Adrenal gland (tissue), 12 donors: ENCODE measurements around the gene PLEKHH1. TPM values are rescaled to one million over a fixed set of nuclear protein-coding genes. Genes with fewer than 3 reads are reported as not detected.

Source experiments
- DNase-seq, 7 donors: peaks; one replicate each; pipeline ENCODE4 v3.0.0-alpha.2; 2019 to 2020
- H3K27ac ChIP-seq, 5 donors: fragments of 200-600 bp; sonication (generic) in 4 of 5; 1 replicate in 3 of 5; 2 replicates in 2 of 5; pipeline versions ENCODE4 v1.5.1 to v1.8.0; 2016 to 2020; ENCODE audit warnings: mild to moderate bottlenecking in 1 of 5
- H3K27me3 ChIP-seq: fragments of 200-600 bp; 2 replicates; pipeline ENCODE4 v1.8.0; 2021
- H3K36me3 ChIP-seq, 2 donors: fragments of 200-600 bp; replicated peaks in 1 of 2; 1 replicate in 1 of 2; 2 replicates in 1 of 2; pipeline versions ENCODE4 v1.5.1 to v1.8.0; 2018 to 2022
- H3K4me1 ChIP-seq, 2 donors: fragments of 200-600 bp; replicated peaks in 1 of 2; 1 replicate in 1 of 2; 2 replicates in 1 of 2; pipeline versions ENCODE4 v1.5.1 to v1.8.0; 2018 to 2021
- H3K4me3 ChIP-seq, 4 donors: fragments of 200-600 bp; sonication (generic) in 3 of 4; one replicate each; pipeline ENCODE4 v1.5.1; 2016 to 2018
- H3K9me3 ChIP-seq, 3 donors: fragments of 200-600 bp; sonication (generic) in 1 of 3; replicated peaks in 1 of 3; 1 replicate in 2 of 3; 2 replicates in 1 of 3; pipeline versions ENCODE4 v1.5.1 to v1.8.0; 2016 to 2021
- POLR2A ChIP-seq, 2 donors: fragments of 450-650 bp; IDR thresholded peaks; one replicate each; pipeline ENCODE4 v1.6.1; 2017; ENCODE audit warnings: antibody characterized with exemption in 2 of 2, mild to moderate bottlenecking in 2 of 2, moderate library complexity in 1 of 2
- WGBS, 4 donors: extraction: QIAGEN DNeasy Blood & Tissue Kit in 2 of 4; methylation state at CpG; one replicate each; pipeline versions ENCODE4 v1.1.5 to v1.1.7; 2013 to 2017; 5-methylcytosine and 5-hydroxymethylcytosine counted together
- intact Hi-C, 2 donors: fragments of 100-400 bp; cut with DNase I; formaldehyde crosslinking; loops; one replicate each; pipeline versions ENCODE4 v1.14.1 to v1.15.0; 2022 to 2023
- polyA plus RNA-seq, 3 donors: library from polyadenylated mRNA; stranded (reverse); fragments of 200-250 nt in 2 of 3; fragments of 350-450 nt in 1 of 3; fragmentation: Illumina TruSeq in 1 of 3; extraction: RNeasy Lipid Tissue Mini Kit (QIAGEN cat#74804) in 1 of 3; gene quantifications; one replicate each; pipeline ENCODE4 v1.2.3, GENCODE V29; 2013 to 2014
- total RNA-seq, 9 donors: library from RNA; depleted of rRNA in 4 of 9; stranded (reverse); fragments of >200 nt in 4 of 9; fragments of 120-200 nt in 1 of 9; fragmentation: NEBNext Ultra II Directional in 1 of 9; extraction: Animal tissue kit (Norgen Biotek cat#: 25700) in 1 of 9; gene quantifications; one replicate each; pipeline versions ENCODE4 v1.1.0 to v1.2.4, GENCODE V29; 2013 to 2023
- TF ChIP-seq, protein P1 (sequence below), 6 experiments: fragments of 450-650 bp in 4 of 6; fragments of 200-600 bp in 2 of 6; sonication (generic) in 1 of 6; IDR thresholded peaks; 1 replicate in 5 of 6; 2 replicates in 1 of 6; pipeline versions ENCODE4 v1.5.1 to v1.8.0; 2016 to 2021; ENCODE audit warnings: antibody characterized with exemption in 6 of 6, mild to moderate bottlenecking in 2 of 6, moderate library complexity in 1 of 6
- donor health status: healthy with polysubstance abuse.
- donor health status: Bipolar disorder and iron deficiency.
- donor health status: DM: yes; HTN: yes; CAD: no.
- donor health status: DM: no; HTN: no; CAD: no.
- donor health status: DM: no; HTN: no; CAD: no.
- donor health status: DM: yes; HTN: yes; CAD: no.

The PLEKHH1 gene
- total and polyA plus RNA-seq, 12 donors: 8.3 to 50.4 (median 20.2) TPM

DNA sequence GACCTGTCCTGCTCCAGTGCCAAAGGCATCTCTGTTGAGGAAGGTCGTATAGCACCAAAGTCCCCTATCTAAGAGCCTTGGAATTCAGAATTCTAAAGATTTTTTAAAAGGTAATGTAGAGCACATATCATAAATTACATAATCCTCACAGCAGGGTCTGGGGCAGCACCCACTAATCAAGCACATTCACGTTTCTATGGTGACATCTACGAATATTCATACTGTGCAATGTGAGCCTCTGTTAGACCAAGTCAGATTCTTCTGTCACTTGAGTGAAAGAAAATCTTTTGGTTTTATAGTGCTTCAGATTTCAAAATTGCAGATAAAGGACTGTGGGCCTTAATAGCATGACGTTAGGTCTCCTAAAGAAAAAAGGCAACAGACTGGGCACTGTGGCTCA lies 31.4 kb upstream of the PLEKHH1 start:
- Histone ChIP-seq H3K4me3 (no peak overlapping the region), H3K27ac (no peak overlapping the region), H3K27me3 (no peaks in the 10 kb centered on the region), H3K36me3 (no peaks in the 10 kb centered on the region), H3K9me3 (no peaks in the 10 kb centered on the region), H3K4me1 (no peaks in the 10 kb centered on the region)
- WGBS, 4 donors: 72 to 79% (median 76%) methylated on average over 4 of the region's 4 CpGs
- intact Hi-C loops: no loop called here
- no peak for DNase-seq
- no peak for TF ChIP-seq POLR2A (IDR thresholded peaks at IDR 0.05)
- TF ChIP-seq, protein P1, sequence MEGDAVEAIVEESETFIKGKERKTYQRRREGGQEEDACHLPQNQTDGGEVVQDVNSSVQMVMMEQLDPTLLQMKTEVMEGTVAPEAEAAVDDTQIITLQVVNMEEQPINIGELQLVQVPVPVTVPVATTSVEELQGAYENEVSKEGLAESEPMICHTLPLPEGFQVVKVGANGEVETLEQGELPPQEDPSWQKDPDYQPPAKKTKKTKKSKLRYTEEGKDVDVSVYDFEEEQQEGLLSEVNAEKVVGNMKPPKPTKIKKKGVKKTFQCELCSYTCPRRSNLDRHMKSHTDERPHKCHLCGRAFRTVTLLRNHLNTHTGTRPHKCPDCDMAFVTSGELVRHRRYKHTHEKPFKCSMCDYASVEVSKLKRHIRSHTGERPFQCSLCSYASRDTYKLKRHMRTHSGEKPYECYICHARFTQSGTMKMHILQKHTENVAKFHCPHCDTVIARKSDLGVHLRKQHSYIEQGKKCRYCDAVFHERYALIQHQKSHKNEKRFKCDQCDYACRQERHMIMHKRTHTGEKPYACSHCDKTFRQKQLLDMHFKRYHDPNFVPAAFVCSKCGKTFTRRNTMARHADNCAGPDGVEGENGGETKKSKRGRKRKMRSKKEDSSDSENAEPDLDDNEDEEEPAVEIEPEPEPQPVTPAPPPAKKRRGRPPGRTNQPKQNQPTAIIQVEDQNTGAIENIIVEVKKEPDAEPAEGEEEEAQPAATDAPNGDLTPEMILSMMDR (IDR thresholded peaks at IDR 0.05): no peak

DNA sequence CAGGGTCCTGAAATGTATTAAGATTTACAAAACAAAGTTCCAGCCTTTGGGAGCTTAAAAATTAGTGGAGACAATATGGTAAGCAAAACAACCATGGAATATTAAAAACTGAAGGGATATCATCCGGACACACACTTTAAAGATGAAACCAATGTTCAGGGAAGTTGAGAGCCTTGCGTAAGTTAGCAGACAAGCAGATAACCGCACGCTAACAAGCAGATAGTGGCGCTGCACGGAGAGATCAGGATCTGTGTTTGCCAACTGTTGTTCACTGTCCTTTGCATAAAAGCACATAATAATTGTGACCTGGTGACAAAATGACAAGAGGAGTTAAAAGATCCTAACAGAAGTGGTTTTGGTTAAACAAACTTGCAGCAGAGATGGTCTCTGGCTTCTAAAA lies 30.2 kb upstream of the PLEKHH1 start:
- H3K27ac ChIP-seq: no peak overlapping the region
- 61 to 66% (median 63%) methylated on average over 6 of the region's 6 CpGs for WGBS, 4 donors
- H3K4me3 ChIP-seq: no peak overlapping the region
- peak in 1 of 7 donors; percentile 40 for DNase-seq
- no peaks in the 10 kb centered on the region for H3K4me1 ChIP-seq
- no peaks in the 10 kb centered on the region for H3K36me3 ChIP-seq
- H3K27me3 ChIP-seq: no peaks in the 10 kb centered on the region
- TF ChIP-seq, protein P1 (IDR thresholded peaks at IDR 0.05): no peak
- no peak for TF ChIP-seq POLR2A (IDR thresholded peaks at IDR 0.05)
- intact Hi-C loops: no loop called here
- H3K9me3 ChIP-seq: no peaks in the 10 kb centered on the region

DNA sequence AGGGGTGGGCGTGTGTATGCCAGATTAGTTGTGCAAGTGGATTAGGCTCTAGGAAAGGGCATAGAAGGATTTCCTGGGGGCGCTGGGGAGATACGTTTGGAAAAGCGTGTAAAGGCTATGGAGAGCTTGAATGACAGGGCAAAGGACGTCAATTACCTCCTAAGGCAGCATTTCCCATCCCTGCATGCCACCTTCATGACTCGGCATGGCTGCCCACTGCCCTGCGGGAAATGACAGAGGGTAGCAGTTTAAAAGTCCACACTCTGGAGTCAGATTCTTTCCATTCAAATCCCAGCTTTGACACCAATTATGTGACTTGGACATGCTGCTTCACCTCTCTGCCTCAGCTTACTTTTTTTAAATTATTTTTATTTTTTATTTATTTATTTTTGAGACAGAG lies 29.8 kb upstream of the PLEKHH1 start:
- H3K4me1 ChIP-seq: peaks cover 0 to 4% of the 10 kb centered on the region in 2 donors
- 73 to 83% (median 79%) methylated on average over 7 of the region's 7 CpGs for WGBS, 4 donors
- intact Hi-C loops: no loop called here
- H3K4me3 ChIP-seq: no peak overlapping the region
- no peak for TF ChIP-seq POLR2A (IDR thresholded peaks at IDR 0.05)
- TF ChIP-seq, protein P1 (IDR thresholded peaks at IDR 0.05): no peak
- no peak overlapping the region for H3K27ac ChIP-seq
- no peaks in the 10 kb centered on the region for H3K36me3 ChIP-seq
- DNase-seq: no peak
- no peaks in the 10 kb centered on the region for H3K9me3 ChIP-seq
- no peaks in the 10 kb centered on the region for H3K27me3 ChIP-seq

DNA sequence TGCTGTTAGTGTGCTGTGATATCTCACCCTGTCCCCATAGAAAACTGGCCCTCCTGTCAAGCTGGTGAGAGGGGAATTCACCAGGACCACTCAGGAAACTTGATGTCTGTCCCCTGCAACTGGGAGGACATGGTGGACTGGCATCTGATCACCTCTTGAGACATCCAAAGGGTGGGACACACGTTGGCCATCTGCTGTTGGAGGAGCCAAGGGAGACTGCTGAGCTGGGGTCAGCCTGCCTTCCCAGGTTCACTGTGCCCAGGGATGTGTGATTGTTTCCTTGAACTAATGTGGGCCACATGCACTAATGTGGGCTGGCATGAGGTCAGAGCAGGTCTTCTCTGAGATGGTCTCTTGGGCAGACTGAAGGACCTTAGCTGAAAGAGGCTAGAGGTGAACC lies 27.8 kb upstream of the PLEKHH1 start:
- Histone ChIP-seq H3K4me3 (no peak overlapping the region), H3K27ac (no peak overlapping the region), H3K4me1 (peaks cover 6 to 24% of the 10 kb centered on the region in 2 donors), H3K36me3 (no peaks in the 10 kb centered on the region), H3K27me3 (no peaks in the 10 kb centered on the region), H3K9me3 (no peaks in the 10 kb centered on the region)
- TF ChIP-seq POLR2A (IDR thresholded peaks at IDR 0.05): no peak
- TF ChIP-seq, protein P1 (IDR thresholded peaks at IDR 0.05): no peak
- intact Hi-C loops: no loop called here
- DNase-seq: no peak
- WGBS, 4 donors: 82 to 100% (median 84%) methylated on average over 1 of the region's 1 CpG; no CpG with 5 or more reads in 1 of the 4 donors
